ENCODE results near the gene ARHGEF10L. TPM values are rescaled to one million over a fixed set of nuclear protein-coding genes. Genes with fewer than 3 reads are reported as not detected.
A peak's percentile ranks its signal among the peaks of the same experiment; 100 is the strongest.

Gene ARHGEF10L
- total RNA-seq, 1 experiment from 2014 or later = 11.2 TPM

- Histone ChIP-seq H3K9me2 (replicated peaks; ENCODE audit: low read length) (no peaks in the 10 kb centered on the region), H3K9ac (ENCODE audit: low read length) (peak overlapping the region; percentile 21; the same call in 1 of the 2 replicates), H3K36me3 (ENCODE audit: low read depth, low read length) (no peaks in the 10 kb centered on the region), H3K27me3 (ENCODE audit: low read length) (no peaks in the 10 kb centered on the region), H3K9me3 (ENCODE audit: low read length) (no peaks in the 10 kb centered on the region), H3K4me3 (ENCODE audit: low read length) (peak overlapping the region; percentile 51), H4K20me1 (ENCODE audit: low read length) (no peaks in the 10 kb centered on the region), H3K79me2 (ENCODE audit: low read length) (no peaks in the 10 kb centered on the region), H3K27ac (ENCODE audit: low read length) (peak overlapping the region; percentile 10; the same call in 1 of the 2 replicates), H3F3A (ENCODE audit: low read length, unreplicated experiment) (no peaks in the 10 kb centered on the region), H3K4me2 (ENCODE audit: low read length) (peak overlapping the region; percentile 74), H2AFZ (ENCODE audit: low read length) (no peak overlapping the region), H3K4me1 (ENCODE audit: insufficient read depth, low read length) (peaks cover 22% of the 10 kb centered on the region)
- TF ChIP-seq EZH2phosphoT487 (IDR thresholded peaks at IDR 0.05; ENCODE audit: borderline replicate concordance, low read length) (no peak), CTCF (conservative IDR thresholded peaks at IDR 0.05; ENCODE audit: low read depth, low read length) (no peak), EZH2 (IDR thresholded peaks at IDR 0.05; ENCODE audit: low read length, unreplicated experiment) (no peak)
- POLR2A ChIA-PET (ENCODE audit: unreplicated experiment) = no interaction called here
- ATAC-seq (no peak), DNase-seq (no peak)
- intact Hi-C loops (cut with micrococcal nuclease) = no loop called here
- CTCF ChIA-PET = no interaction called here
- no TSS peak for BruUV-seq (replicated peaks)
Measured at GRCh38 chr1:17520473-17521319, 18.8 kb upstream of the ARHGEF10L start.

GRCh38 chr1:17521946-17522612 lies 17.4 kb upstream of the ARHGEF10L start:
- Histone ChIP-seq H3F3A (ENCODE audit: low read length, unreplicated experiment) (no peaks in the 10 kb centered on the region), H3K4me1 (ENCODE audit: insufficient read depth, low read length) (peaks cover 15% of the 10 kb centered on the region), H3K4me2 (ENCODE audit: low read length) (no peak overlapping the region), H4K20me1 (ENCODE audit: low read length) (no peaks in the 10 kb centered on the region), H3K36me3 (ENCODE audit: low read depth, low read length) (no peaks in the 10 kb centered on the region), H3K4me3 (ENCODE audit: low read length) (no peak overlapping the region), H3K9ac (ENCODE audit: low read length) (no peak overlapping the region), H3K9me2 (replicated peaks; ENCODE audit: low read length) (no peaks in the 10 kb centered on the region), H3K27ac (ENCODE audit: low read length) (no peak overlapping the region), H3K79me2 (ENCODE audit: low read length) (no peaks in the 10 kb centered on the region), H2AFZ (ENCODE audit: low read length) (no peak overlapping the region), H3K9me3 (ENCODE audit: low read length) (no peaks in the 10 kb centered on the region), H3K27me3 (ENCODE audit: low read length) (no peaks in the 10 kb centered on the region)
- intact Hi-C loops (cut with micrococcal nuclease) = no loop called here
- TF ChIP-seq EZH2phosphoT487 (IDR thresholded peaks at IDR 0.05; ENCODE audit: borderline replicate concordance, low read length) = no peak
- no peak for TF ChIP-seq EZH2 (IDR thresholded peaks at IDR 0.05; ENCODE audit: low read length, unreplicated experiment)
- TF ChIP-seq CTCF (conservative IDR thresholded peaks at IDR 0.05; ENCODE audit: low read depth, low read length) = no peak
- POLR2A ChIA-PET (ENCODE audit: unreplicated experiment) = no interaction called here
- ATAC-seq = no peak
- no TSS peak for BruUV-seq (replicated peaks)
- no peak for DNase-seq
- CTCF ChIA-PET = no interaction called here

Data from PC-3 (cell line).